ENCODE data around the gene CAMSAP1.

CAMSAP1 gene

GRCh38 chr9:135787317-135787716 is 120.0 kb downstream of the CAMSAP1 start:
- in situ Hi-C loops (cut with HindIII; ENCODE audit: low sequenced_read_pairs) = no loop called here
- no peak overlapping the region for H3K4me3 ChIP-seq (ENCODE audit: low read depth, low read length)
- TF ChIP-seq CTCF (IDR thresholded peaks at IDR 0.05; ENCODE audit: low read depth, low read length) = no peak
- DNase-seq (ENCODE audit: low read depth, low spot score) = no peak

GRCh38 chr9:135786146-135786690 is 121.1 kb downstream of the CAMSAP1 start:
- TF ChIP-seq CTCF (IDR thresholded peaks at IDR 0.05; ENCODE audit: low read depth, low read length) = no peak
- H3K4me3 ChIP-seq (ENCODE audit: low read depth, low read length) = no peak overlapping the region
- DNase-seq (ENCODE audit: low read depth, low spot score) = no peak
- in situ Hi-C loops (cut with HindIII; ENCODE audit: low sequenced_read_pairs) = no loop called here

- TF ChIP-seq CTCF (IDR thresholded peaks at IDR 0.05; ENCODE audit: low read depth, low read length) = no peak
- in situ Hi-C loops (cut with HindIII; ENCODE audit: low sequenced_read_pairs) = no loop called here
- H3K4me3 ChIP-seq (ENCODE audit: low read depth, low read length) = no peak overlapping the region
- no peak for DNase-seq (ENCODE audit: low read depth, low spot score)
Observed at GRCh38 chr9:135785013-135785575, 122.3 kb downstream of the CAMSAP1 start.

GRCh38 chr9:135783540-135784245 is 123.7 kb downstream of the CAMSAP1 start:
- H3K4me3 ChIP-seq (ENCODE audit: low read depth, low read length) = no peak overlapping the region
- no peak for TF ChIP-seq CTCF (IDR thresholded peaks at IDR 0.05; ENCODE audit: low read depth, low read length)
- no peak for DNase-seq (ENCODE audit: low read depth, low spot score)
- in situ Hi-C loops (cut with HindIII; ENCODE audit: low sequenced_read_pairs) = no loop called here

GRCh38 chr9:135782946-135783345 is 124.4 kb downstream of the CAMSAP1 start:
- no peak overlapping the region for H3K4me3 ChIP-seq (ENCODE audit: low read depth, low read length)
- TF ChIP-seq CTCF (IDR thresholded peaks at IDR 0.05; ENCODE audit: low read depth, low read length) = no peak
- DNase-seq (ENCODE audit: low read depth, low spot score) = no peak
- in situ Hi-C loops (cut with HindIII; ENCODE audit: low sequenced_read_pairs) = no loop called here

- in situ Hi-C loops (cut with HindIII; ENCODE audit: low sequenced_read_pairs) = no loop called here
- no peak overlapping the region for H3K4me3 ChIP-seq (ENCODE audit: low read depth, low read length)
- no peak for TF ChIP-seq CTCF (IDR thresholded peaks at IDR 0.05; ENCODE audit: low read depth, low read length)
- DNase-seq (ENCODE audit: low read depth, low spot score) = no peak
Observed at GRCh38 chr9:135780626-135781025, 126.7 kb downstream of the CAMSAP1 start.
